HG02938 (cell line): Measurements from ENCODE around the gene MTREX.
A peak's percentile ranks its signal among the peaks of the same experiment; 100 is the strongest.
"Not testable (repeated sequence)": the region's sequence is repeated elsewhere in the genome, so short reads cannot be mapped to it uniquely, and the experiment has no call there.

ENCODE experiments used
- ATAC-seq: cut with Tn5 transposase; IDR thresholded peaks from one replicate; pipeline ENCODE4 v1.9.1; 2021; ENCODE audit warnings: mild to moderate bottlenecking, moderate library complexity; ENCODE audit not compliant: unreplicated experiment

Gene MTREX

GRCh38 chr5:55307383-55308253, at the start of gene MTREX, which contains the start of gene DHX29:
MTREX (plus strand) TSS chr5:55307989; CDS start chr5:55308014, 25 bp downstream.
DHX29 (minus strand) TSS chr5:55307694; CDS start chr5:55307573, 121 bp downstream.
- ATAC-seq = peak; percentile 87

GRCh38 chr5:55258339-55258738, 49.5 kb upstream of the MTREX start:
- ATAC-seq = no peak

GRCh38 chr5:55276771-55277170, 31.0 kb upstream of the MTREX start:
- ATAC-seq = no peak

- ATAC-seq = no peak
These were observed 29.0 kb upstream of the MTREX start for GRCh38 chr5:55278778-55279177.

GRCh38 chr5:55286411-55286933, 21.3 kb upstream of the MTREX start:
- no peak for ATAC-seq

GRCh38 chr5:55289808-55290207, 18.0 kb upstream of the MTREX start:
- no peak for ATAC-seq

GRCh38 chr5:55290991-55291390, 16.8 kb upstream of the MTREX start:
- no peak for ATAC-seq

GRCh38 chr5:55294935-55295334, 12.9 kb upstream of the MTREX start:
- no peak for ATAC-seq

GRCh38 chr5:55300890-55301289, 6.9 kb upstream of the MTREX start:
- no peak for ATAC-seq

- no peak for ATAC-seq
These were observed 4.5 kb upstream of the MTREX start for GRCh38 chr5:55303238-55303690.

- ATAC-seq = no peak
These were observed 3.2 kb upstream of the MTREX start for GRCh38 chr5:55304584-55304983.

GRCh38 chr5:55305345-55305744, 2.4 kb upstream of the MTREX start:
- no peak for ATAC-seq

GRCh38 chr5:55306641-55307382, 977 bp upstream of the MTREX start:
- ATAC-seq = peak; percentile 3

GRCh38 chr5:55308254-55308836, 556 bp downstream of the MTREX start:
- ATAC-seq = no peak

- ATAC-seq = no peak
These were observed 6.3 kb downstream of the MTREX start for GRCh38 chr5:55313870-55314617.

GRCh38 chr5:55316289-55316688, 8.5 kb downstream of the MTREX start:
- no peak for ATAC-seq

- ATAC-seq = no peak
These were observed 9.0 kb downstream of the MTREX start for GRCh38 chr5:55316837-55317236.

GRCh38 chr5:55318237-55318636, 10.4 kb downstream of the MTREX start:
- not testable (repeated sequence) for ATAC-seq

GRCh38 chr5:55319491-55319890, 11.7 kb downstream of the MTREX start:
- no peak for ATAC-seq

GRCh38 chr5:55320571-55320970, 12.8 kb downstream of the MTREX start:
- no peak for ATAC-seq
